OCI-LY1 (cell line): ENCODE results near the gene KLC1.
A peak's percentile ranks its signal among the peaks of the same experiment; 100 is the strongest.

ENCODE experiments used
- H2AFZ ChIP-seq: fragments of 200-600 bp; sonication (generic), shearing (Covaris generic); 2 replicates; pipeline ENCODE4 v1.6.0; 2014; ENCODE audit warnings: antibody characterized with exemption, mild to moderate bottlenecking, low read length
- H3F3A ChIP-seq: fragments of 200-600 bp; sonication (generic), shearing (Covaris generic); 2 replicates; pipeline ENCODE4 v1.6.0; 2014; ENCODE audit warnings: mild to moderate bottlenecking, antibody characterized with exemption, low read length, moderate library complexity; ENCODE audit not compliant: insufficient read depth
- H3K27ac ChIP-seq: fragments of 200-600 bp; sonication (generic); 2 replicates; pipeline ENCODE4 v1.5.1; 2014; ENCODE audit warnings: low read length, mixed run types, mild to moderate bottlenecking, low read depth; ENCODE audit not compliant: poor library complexity, severe bottlenecking
- H3K27me3 ChIP-seq: fragments of 200-600 bp; sonication (generic); 2 replicates; pipeline ENCODE4 v1.6.0; 2014; ENCODE audit warnings: antibody characterized with exemption, mild to moderate bottlenecking, low read length, moderate library complexity; ENCODE audit not compliant: insufficient read depth
- H3K36me3 ChIP-seq: fragments of 200-600 bp; sonication (generic); 2 replicates; pipeline ENCODE4 v1.6.1; 2014; ENCODE audit warnings: mild to moderate bottlenecking, antibody characterized with exemption, low read length, moderate library complexity, mixed read lengths; ENCODE audit not compliant: insufficient read depth
- H3K4me1 ChIP-seq: fragments of 200-600 bp; sonication (generic); 2 replicates; pipeline ENCODE4 v1.5.1; 2014; ENCODE audit warnings: mild to moderate bottlenecking, low read length, moderate library complexity; ENCODE audit not compliant: insufficient read depth, severe bottlenecking
- H3K4me2 ChIP-seq: fragments of 200-600 bp; sonication (generic), shearing (Covaris generic); 2 replicates; pipeline ENCODE4 v1.6.1; 2014; ENCODE audit warnings: low read length
- H3K4me3 ChIP-seq: fragments of 200-600 bp; sonication (generic); 2 replicates; pipeline ENCODE4 v1.5.1; 2014; ENCODE audit warnings: low read length, low read depth, mild to moderate bottlenecking, mixed read lengths; ENCODE audit not compliant: poor library complexity, severe bottlenecking
- H3K79me2 ChIP-seq: fragments of 200-600 bp; shearing (Covaris generic); 2 replicates; pipeline ENCODE4 v1.6.1; 2016; ENCODE audit warnings: mixed run types, low read length, mixed read lengths; ENCODE audit not compliant: insufficient read depth
- H3K9ac ChIP-seq: fragments of 200-600 bp; sonication (generic), shearing (Covaris generic); 2 replicates; pipeline ENCODE4 v1.6.1; 2014; ENCODE audit warnings: mild to moderate bottlenecking, low read length, mixed read lengths
- H3K9me2 ChIP-seq: fragments of 200-600 bp; sonication (generic), shearing (Covaris generic); 2 replicates; pipeline ENCODE4 v1.6.1; 2014; ENCODE audit warnings: low read depth, mild to moderate bottlenecking, low read length, mixed read lengths
- H3K9me3 ChIP-seq: fragments of 200-600 bp; shearing (Covaris generic); 2 replicates; pipeline ENCODE4 v1.6.1; 2014; ENCODE audit warnings: low read length, mixed read lengths
- H4K20me1 ChIP-seq: fragments of 200-600 bp; sonication (generic), shearing (Covaris generic); 2 replicates; pipeline ENCODE4 v1.6.0; 2016; ENCODE audit warnings: mild to moderate bottlenecking, low read length; ENCODE audit not compliant: insufficient read depth
- CTCF ChIP-seq: fragments of 200-600 bp; sonication (generic), shearing (Covaris generic); IDR thresholded peaks from 2 replicates; pipeline ENCODE4 v1.5.1; 2017; ENCODE audit warnings: mild to moderate bottlenecking, antibody characterized with exemption, low read length, moderate library complexity, mixed read lengths
- EZH2 ChIP-seq: fragments of 200-600 bp; sonication (generic), shearing (Covaris generic); IDR thresholded peaks from 2 replicates; pipeline ENCODE4 v1.8.0; 2017; ENCODE audit warnings: borderline replicate concordance, mixed run types, mild to moderate bottlenecking, antibody characterized with exemption, low read length, moderate library complexity, mixed read lengths

KLC1 gene

GRCh38 chr14:103625356-103626095 lies 3.5 kb upstream of the KLC1 start:
- H3K4me2 ChIP-seq = peak overlapping the region; percentile 51
- H3K79me2 ChIP-seq = peaks cover 12% of the 10 kb centered on the region
- H3K9me2 ChIP-seq = no peaks in the 10 kb centered on the region
- no peaks in the 10 kb centered on the region for H4K20me1 ChIP-seq
- H3K27ac ChIP-seq = peak overlapping the region; percentile 84
- peak overlapping the region; percentile 8 for H3K4me3 ChIP-seq
- no peaks in the 10 kb centered on the region for H3K27me3 ChIP-seq
- H2AFZ ChIP-seq = 0 out of 2 replicates have a peak overlapping the region, but pooled peaks have one; percentile 27
- H3K9me3 ChIP-seq = no peaks in the 10 kb centered on the region
- H3K36me3 ChIP-seq = no peaks in the 10 kb centered on the region
- peak overlapping the region; percentile 7; the same call in 1 of the 2 replicates for H3K9ac ChIP-seq
- H3K4me1 ChIP-seq = peaks cover 58% of the 10 kb centered on the region
- TF ChIP-seq EZH2 = no peak
- no peak for TF ChIP-seq CTCF
- no peaks in the 10 kb centered on the region for H3F3A ChIP-seq

GRCh38 chr14:103626146-103626850 lies 2.7 kb upstream of the KLC1 start:
- H3K9ac ChIP-seq = no peak overlapping the region
- H3K4me2 ChIP-seq = no peak overlapping the region
- no peaks in the 10 kb centered on the region for H3K36me3 ChIP-seq
- no peaks in the 10 kb centered on the region for H3K27me3 ChIP-seq
- no peak overlapping the region for H3K4me3 ChIP-seq
- no peaks in the 10 kb centered on the region for H3F3A ChIP-seq
- no peak overlapping the region for H2AFZ ChIP-seq
- no peaks in the 10 kb centered on the region for H3K9me3 ChIP-seq
- H3K9me2 ChIP-seq = no peaks in the 10 kb centered on the region
- H3K27ac ChIP-seq = peak overlapping the region; percentile 84
- peaks cover 19% of the 10 kb centered on the region for H3K79me2 ChIP-seq
- TF ChIP-seq EZH2 (no peak), CTCF (no peak)
- peaks cover 66% of the 10 kb centered on the region for H3K4me1 ChIP-seq
- no peaks in the 10 kb centered on the region for H4K20me1 ChIP-seq

GRCh38 chr14:103627073-103628025 lies 1.7 kb upstream of the KLC1 start:
- Histone ChIP-seq H3K4me2 (no peak overlapping the region; the same call in 1 of the 2 replicates), H4K20me1 (no peaks in the 10 kb centered on the region), H2AFZ (no peak overlapping the region), H3K9me3 (no peaks in the 10 kb centered on the region), H3K4me1 (peaks cover 59% of the 10 kb centered on the region), H3K9ac (peak overlapping the region; percentile 89; the same call in 1 of the 2 replicates), H3K4me3 (no peak overlapping the region), H3K79me2 (peaks cover 29% of the 10 kb centered on the region), H3K36me3 (0 out of 2 replicates have a peak, but pooled peaks cover 3% of the 10 kb centered on the region), H3K27ac (peak overlapping the region; percentile 84), H3K27me3 (no peaks in the 10 kb centered on the region), H3K9me2 (no peaks in the 10 kb centered on the region), H3F3A (no peaks in the 10 kb centered on the region)
- TF ChIP-seq EZH2 (no peak), CTCF (no peak)
